Activated CD4-positive, alpha-beta T cell treated with anti-CD3 and anti-CD28 coated beads, Interleukin-2, amount 10 ng/mL, durations not matched to agents 24 days and 14 days (primary cell): ENCODE results near the gene THOC6. TPM values are rescaled to one million over a fixed set of nuclear protein-coding genes. Genes with fewer than 3 reads are reported as not detected.
"Not testable (repeated sequence)": the region's sequence is repeated elsewhere in the genome, so short reads cannot be mapped to it uniquely, and the experiment has no call there.

ENCODE experiments used
- DNase-seq: peaks from one replicate; pipeline ENCODE4 v3.0.0; 2022
- H3K27ac Mint-ChIP-seq: one replicate; pipeline ENCODE4 v1.8.0; 2022; ENCODE audit warnings: mild to moderate bottlenecking, mixed read lengths
- H3K27me3 Mint-ChIP-seq: one replicate; pipeline ENCODE4 v1.8.0; 2022; ENCODE audit warnings: mixed read lengths
- H3K36me3 Mint-ChIP-seq: one replicate; pipeline ENCODE4 v1.8.0; 2022; ENCODE audit warnings: low read depth, mild to moderate bottlenecking, mixed read lengths
- H3K4me1 Mint-ChIP-seq: one replicate; pipeline ENCODE4 v1.8.0; 2021; ENCODE audit warnings: mixed read lengths
- H3K4me3 Mint-ChIP-seq: one replicate; pipeline ENCODE4 v1.8.0; 2022; ENCODE audit warnings: mild to moderate bottlenecking, moderate library complexity, mixed read lengths
- H3K9me3 Mint-ChIP-seq: one replicate; pipeline ENCODE4 v1.8.0; 2021; ENCODE audit warnings: mixed read lengths
- intact Hi-C: fragments of 100-400 bp; cut with micrococcal nuclease; formaldehyde crosslinking; loops from one replicate; pipeline ENCODE4 v1.15.1; 2023
- total RNA-seq: library from RNA; stranded (reverse); gene quantifications from 2 replicates; pipeline ENCODE4 v1.2.3, GENCODE V29; 2022

Gene THOC6
- total RNA-seq, 1 donor from 2014 or later = 55.3 TPM

DNA sequence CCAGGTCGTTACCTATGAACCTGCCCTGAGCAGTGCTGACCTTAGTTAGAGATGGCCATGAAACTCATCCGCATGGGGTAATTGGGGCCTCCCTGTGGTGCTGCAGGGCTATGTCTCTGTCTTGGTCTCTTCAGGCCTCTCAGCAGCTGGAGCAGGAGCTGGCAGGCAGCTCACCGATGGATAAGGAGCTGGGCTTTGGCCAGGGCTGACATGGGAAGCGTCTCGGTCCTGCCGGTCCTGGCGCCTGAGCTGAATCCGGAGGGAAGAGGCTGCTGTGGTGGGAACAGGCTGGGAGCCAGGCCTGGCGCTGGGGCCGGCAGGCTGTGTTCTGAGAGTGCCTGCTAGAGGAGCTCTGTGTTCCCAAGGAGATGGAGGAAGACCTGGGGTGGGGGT, 51.7 kb downstream of the THOC6 start:
- intact Hi-C loops = loop anchor here (1.0 to 2.0 kb wide), 2 partner anchors 9 to 17 kb away; no protein-coding TSS in a partner anchor
- no peak for DNase-seq
- H3K36me3 Mint-ChIP-seq = peaks cover 35% of the 10 kb centered on the region
- H3K27me3 Mint-ChIP-seq = no peaks in the 10 kb centered on the region
- H3K27ac Mint-ChIP-seq = peak overlapping the region; percentile 99
- peaks cover 69% of the 10 kb centered on the region for H3K4me1 Mint-ChIP-seq
- H3K9me3 Mint-ChIP-seq = peaks cover 5% of the 10 kb centered on the region
- H3K4me3 Mint-ChIP-seq = peak overlapping the region; percentile 80

- H3K36me3 Mint-ChIP-seq = peaks cover 38% of the 10 kb centered on the region
Observed at GRCh38 chr16:3075946-3076345, 52.1 kb downstream of the THOC6 start.

DNA sequence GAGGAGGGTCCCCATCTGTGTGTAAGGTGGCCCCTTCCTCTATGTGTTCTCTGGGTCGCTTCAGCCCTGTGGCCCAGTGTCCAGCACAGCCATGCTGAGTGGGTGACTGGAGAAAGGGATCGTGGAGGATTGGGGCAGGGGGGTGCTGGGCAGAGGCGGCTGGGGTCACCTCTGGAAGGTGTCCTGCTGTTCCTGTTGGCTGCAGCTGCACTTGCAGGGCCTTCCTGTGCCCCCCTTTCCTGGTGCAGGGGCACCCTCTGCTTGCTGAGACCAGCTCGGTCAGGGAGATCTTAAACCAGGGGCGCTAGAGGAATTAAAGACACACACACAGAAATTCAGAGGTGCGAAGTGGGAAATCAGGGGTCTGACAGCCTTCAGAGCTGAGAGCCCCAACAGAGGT, 52.7 kb downstream of the THOC6 start:
- H3K4me1 Mint-ChIP-seq = peaks cover 70% of the 10 kb centered on the region
- H3K36me3 Mint-ChIP-seq = peaks cover 42% of the 10 kb centered on the region
- H3K27ac Mint-ChIP-seq = peak overlapping the region; percentile 99
- intact Hi-C loops = no loop called here
- H3K9me3 Mint-ChIP-seq = peaks cover 8% of the 10 kb centered on the region
- no peak for DNase-seq
- H3K27me3 Mint-ChIP-seq = no peaks in the 10 kb centered on the region
- peak overlapping the region; percentile 80 for H3K4me3 Mint-ChIP-seq

More at GRCh38 chr16:3075946-3076345, 52.1 kb downstream of the THOC6 start:
- intact Hi-C loops = loop anchor here (1.0 to 2.0 kb wide), 2 partner anchors 10 to 17 kb away; no protein-coding TSS in a partner anchor
- not testable (repeated sequence) for H3K9me3 Mint-ChIP-seq, H3K27me3 Mint-ChIP-seq, DNase-seq
- Mint-ChIP-seq H3K4me1 (peaks cover 71% of the 10 kb centered on the region), H3K4me3 (peak overlapping the region; percentile 80), H3K27ac (peak overlapping the region; percentile 99)

Other genes starting within 250 kb of the THOC6 start
- 241 and 259 TPM in 2 replicates for gene ELOB, start 246.8 kb upstream of the THOC6 start, total RNA-seq
- gene PRSS33, start 236.5 kb upstream of the THOC6 start, total RNA-seq = not detected in 2 replicates
- not detected in 2 replicates for gene PRSS41, start 225.6 kb upstream of the THOC6 start, total RNA-seq
- gene PRSS21, start 206.8 kb upstream of the THOC6 start, total RNA-seq = 10.2 and 11.8 TPM in 2 replicates
- 9.3 and 11.0 TPM in 2 replicates for gene ZG16B, start 193.7 kb upstream of the THOC6 start, total RNA-seq
- gene PRSS22, start 165.9 kb upstream of the THOC6 start, total RNA-seq = not detected in 2 replicates
- gene FLYWCH2, start 140.8 kb upstream of the THOC6 start, total RNA-seq = 21.2 and 22.2 TPM in 2 replicates
- 63.9 and 64.5 TPM in 2 replicates for gene FLYWCH1, start 112.1 kb upstream of the THOC6 start, total RNA-seq
- gene KREMEN2, start 59.8 kb upstream of the THOC6 start, total RNA-seq = 0.17 and 0.28 TPM in 2 replicates
- gene PAQR4, start 54.7 kb upstream of the THOC6 start, total RNA-seq = 41.0 and 43.3 TPM in 2 replicates
- 152 TPM in 2 replicates for gene PKMYT1, start 43.6 kb upstream of the THOC6 start, total RNA-seq
- gene CLDN9, start 11.1 kb upstream of the THOC6 start, total RNA-seq = not detected in 2 replicates
- not detected in 2 replicates for gene CLDN6, start 5.9 kb upstream of the THOC6 start, total RNA-seq
- 7.3 TPM in 2 replicates for gene TNFRSF12A, start 3.7 kb upstream of the THOC6 start, total RNA-seq
- gene HCFC1R1, start 93 bp upstream of the THOC6 start, total RNA-seq = 29.4 TPM in 2 replicates
- gene BICDL2, start 12.9 kb downstream of the THOC6 start, total RNA-seq = 0.43 and 0.63 TPM in 2 replicates
- 8.1 and 10.2 TPM in 2 replicates for gene MMP25, start 22.5 kb downstream of the THOC6 start, total RNA-seq
- 918 and 934 TPM in 2 replicates for gene IL32, start 41.6 kb downstream of the THOC6 start, total RNA-seq
- not detected in 2 replicates for gene ZSCAN10, start 75.3 kb downstream of the THOC6 start, total RNA-seq
- gene ZNF205, start 88.6 kb downstream of the THOC6 start, total RNA-seq = 0.21 and 0.47 TPM in 2 replicates
- 9.5 and 10.6 TPM in 2 replicates for gene ZNF213, start 111.0 kb downstream of the THOC6 start, total RNA-seq
- not detected in 2 replicates for gene OR1F1, start 164.2 kb downstream of the THOC6 start, total RNA-seq
- gene ZNF200, start 211.1 kb downstream of the THOC6 start, total RNA-seq = 13.1 and 13.4 TPM in 2 replicates
- gene MEFV, start 232.6 kb downstream of the THOC6 start, total RNA-seq = not detected in 2 replicates